PC-3 (cell line): ENCODE results near the gene ENPP1.

Source experiments
- CTCF ChIP-seq: fragments of 300-600 bp; sonication (generic); conservative IDR thresholded peaks from 2 replicates; pipeline ENCODE4 v1.5.1; 2017; ENCODE audit warnings: antibody characterized with exemption, low read depth, mild to moderate bottlenecking, low read length
- EZH2 ChIP-seq: fragments of 300-600 bp; sonication (generic); IDR thresholded peaks from one replicate; pipeline ENCODE4 v1.6.1; 2017; ENCODE audit warnings: antibody characterized with exemption, mild to moderate bottlenecking, low read length; ENCODE audit not compliant: unreplicated experiment
- EZH2phosphoT487 ChIP-seq: fragments of 300-600 bp; sonication (generic); IDR thresholded peaks from 2 replicates; pipeline ENCODE4 v1.6.1; 2018; ENCODE audit warnings: mild to moderate bottlenecking, antibody characterized with exemption, low read length, borderline replicate concordance

GRCh38 chr6:131766631-131767030 is 41.2 kb upstream of the ENPP1 start:
- no peak for TF ChIP-seq EZH2
- TF ChIP-seq CTCF = no peak
- TF ChIP-seq EZH2phosphoT487 = no peak
